Measurements from ENCODE around the gene GSX2. TPM values are rescaled to one million over a fixed set of nuclear protein-coding genes. Genes with fewer than 3 reads are reported as not detected.

The GSX2 gene
- total and polyA plus RNA-seq, 2 of the 4 experiments (the other 2 are of a cell fraction), result not detected

DNA sequence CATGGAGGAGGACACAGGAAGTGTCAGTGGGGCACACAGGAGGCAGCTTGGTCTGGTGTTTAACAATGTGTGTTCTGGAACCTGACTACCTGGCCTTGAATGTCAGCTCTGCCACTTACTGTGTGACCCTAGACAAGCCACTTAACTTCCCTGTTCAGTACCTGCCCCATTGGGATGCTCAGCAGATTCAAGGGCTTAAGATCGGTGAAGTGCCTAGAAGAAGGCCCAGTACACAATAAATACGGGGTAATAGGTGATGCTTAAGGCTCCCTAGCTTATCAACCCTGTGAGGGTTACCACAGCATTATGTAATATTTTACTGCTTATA is 33.9 kb upstream of the GSX2 start:
- Histone ChIP-seq H3K9ac (ENCODE audit: low read depth, low read length) (no peak overlapping the region), H3K27ac (ENCODE audit: insufficient read depth, low read length) (peak overlapping the region; percentile 5; the same call in 1 of the 2 replicates), H2AK9ac (replicated peaks; ENCODE audit: low read depth, low read length, poor library complexity) (peak overlapping the region; percentile 66), H3K4me2 (ENCODE audit: low read depth, low read length) (peak overlapping the region; percentile 13; the same call in 1 of the 2 replicates), H4K5ac (ENCODE audit: low read depth, low read length) (peak overlapping the region; percentile 62), H4K8ac (ENCODE audit: low read depth in 2 of 2, low read length in 2 of 2) (peak overlapping the region; percentile 27 to 83; a peak in 3 of 4 replicates), H4K91ac (ENCODE audit: insufficient read depth, low read depth, low read length) (peak overlapping the region; percentile 70), H3K4ac (ENCODE audit: low read depth, low read length) (peak overlapping the region; percentile 84), H3K4me1 (ENCODE audit: control insufficient read depth, insufficient read depth, low read length) (peaks cover 13% of the 10 kb centered on the region; the same call in 1 of the 2 replicates), H3K56ac (ENCODE audit: extremely low read depth, insufficient read depth, low read length) (no peak overlapping the region; the same call in 1 of the 2 replicates), H3K79me1 (ENCODE audit: low read depth in 1 of 2, low read length in 2 of 2) (peaks cover 5 to 23% of the 10 kb centered on the region in 2 experiments; a peak in 3 of 4 replicates), H3K18ac (ENCODE audit: low read depth, low read length) (peak overlapping the region; percentile 40; the same call in 1 of the 2 replicates), H3K36me3 (ENCODE audit: control insufficient read depth, insufficient read depth, low read length) (no peaks in the 10 kb centered on the region), H2BK120ac (ENCODE audit: low read depth, low read length) (peak overlapping the region; percentile 90), H3K9me1 (ENCODE audit: insufficient read depth, low read length) (peaks cover 16% of the 10 kb centered on the region), H3K4me3 (ENCODE audit: insufficient read depth, low read depth, low read length) (no peak overlapping the region), H3K9me3 (ENCODE audit: control insufficient read depth, insufficient read depth, low read length) (no peaks in the 10 kb centered on the region), H3K23ac (ENCODE audit: low read depth, low read length) (peak overlapping the region; percentile 74), H4K20me1 (ENCODE audit: insufficient read depth, low read length) (peaks cover 22% of the 10 kb centered on the region; the same call in 1 of the 2 replicates), H2AK5ac (ENCODE audit: low read depth, low read length) (peak overlapping the region; percentile 97), H2BK15ac (ENCODE audit: low read depth, low read length) (peak overlapping the region; percentile 100), H3K27me3 (ENCODE audit: control insufficient read depth, insufficient read depth, low read length) (no peaks in the 10 kb centered on the region), H2AFZ (replicated peaks; ENCODE audit: low read length, poor library complexity) (peak overlapping the region; percentile 71), H2BK20ac (ENCODE audit: low read depth, low read length) (peak overlapping the region; percentile 81), H2BK5ac (ENCODE audit: low read depth, low read length, poor library complexity, severe bottlenecking) (peak overlapping the region; percentile 64), H3K14ac (replicated peaks; ENCODE audit: low read depth, low read length) (peak overlapping the region; percentile 89)
- intact Hi-C loops (cut with micrococcal nuclease), result loop anchor here (10.0 kb wide), 1 partner anchor 361 kb away; no protein-coding TSS in a partner anchor
- TF ChIP-seq SMC3 (IDR thresholded peaks at IDR 0.05; ENCODE audit: low read depth, low read length) (no peak), CEBPB (IDR thresholded peaks at IDR 0.05; ENCODE audit: low read depth, low read length) (no peak), USF2 (IDR thresholded peaks at IDR 0.05; ENCODE audit: low read depth, low read length) (no peak), RFX5 (IDR thresholded peaks at IDR 0.05; ENCODE audit: low read depth, low read length) (no peak), CHD1 (IDR thresholded peaks at IDR 0.05; ENCODE audit: low read depth, low read length) (no peak), NFE2L2 (IDR thresholded peaks at IDR 0.05; ENCODE audit: low read depth, low read length) (no peak)
- TF ChIP-seq, protein P1, sequence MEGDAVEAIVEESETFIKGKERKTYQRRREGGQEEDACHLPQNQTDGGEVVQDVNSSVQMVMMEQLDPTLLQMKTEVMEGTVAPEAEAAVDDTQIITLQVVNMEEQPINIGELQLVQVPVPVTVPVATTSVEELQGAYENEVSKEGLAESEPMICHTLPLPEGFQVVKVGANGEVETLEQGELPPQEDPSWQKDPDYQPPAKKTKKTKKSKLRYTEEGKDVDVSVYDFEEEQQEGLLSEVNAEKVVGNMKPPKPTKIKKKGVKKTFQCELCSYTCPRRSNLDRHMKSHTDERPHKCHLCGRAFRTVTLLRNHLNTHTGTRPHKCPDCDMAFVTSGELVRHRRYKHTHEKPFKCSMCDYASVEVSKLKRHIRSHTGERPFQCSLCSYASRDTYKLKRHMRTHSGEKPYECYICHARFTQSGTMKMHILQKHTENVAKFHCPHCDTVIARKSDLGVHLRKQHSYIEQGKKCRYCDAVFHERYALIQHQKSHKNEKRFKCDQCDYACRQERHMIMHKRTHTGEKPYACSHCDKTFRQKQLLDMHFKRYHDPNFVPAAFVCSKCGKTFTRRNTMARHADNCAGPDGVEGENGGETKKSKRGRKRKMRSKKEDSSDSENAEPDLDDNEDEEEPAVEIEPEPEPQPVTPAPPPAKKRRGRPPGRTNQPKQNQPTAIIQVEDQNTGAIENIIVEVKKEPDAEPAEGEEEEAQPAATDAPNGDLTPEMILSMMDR (conservative IDR thresholded peaks at IDR 0.05; ENCODE audit: low read depth, low read length), result no peak
- WGBS, 2 experiments (ENCODE audit: extremely low coverage in 2 of 2, insufficient read length in 1 of 2), result no CpG with 5 or more reads among the region's 2 CpGs
- BruUV-seq (replicated peaks), result no TSS peak
- ChIA-PET CTCF (no interaction called here), POLR2A (ENCODE audit: unreplicated experiment) (no interaction called here)
- in situ Hi-C loops (cut with MboI; ENCODE audit: low sequenced_read_pairs), result loop anchor here (10.0 to 25.0 kb wide), 2 partner anchors 149 to 1054 kb away; no protein-coding TSS in a partner anchor
- ATAC-seq (ENCODE audit: low read depth), result no peak
- dilution Hi-C loops (cut with HindIII; ENCODE audit: low sequenced_read_pairs, unreplicated experiment), result no loop called here
- no peak for DNase-seq

Data from IMR-90 (cell line).